ENCODE results near the gene HTR3C. TPM values are rescaled to one million over a fixed set of nuclear protein-coding genes. Genes with fewer than 3 reads are reported as not detected.

The HTR3C gene
- polyA plus RNA-seq, 1 experiment: not detected

- ChIA-PET POLR2A (interaction anchor here (0.6 kb wide), 1 partner anchor 17 kb away, joined by 3 read pairs; no protein-coding TSS in a partner anchor), CTCF (interaction anchor here (0.5 to 5.5 kb wide), 16 partner anchors 9 to 234 kb away, joined by 3 to 67 read pairs (median 3); partner anchors contain the start of gene PARL)
- Histone ChIP-seq H3K27me3 (ENCODE audit: control insufficient read depth, insufficient read depth, low read length) (no peaks in the 10 kb centered on the region), H3K36me3 (ENCODE audit: control insufficient read depth, insufficient read depth, low read length) (no peaks in the 10 kb centered on the region), H3K4me3 (ENCODE audit: low read depth, low read length) (no peak overlapping the region)
- no peak for TF ChIP-seq CTCF (IDR thresholded peaks at IDR 0.05; ENCODE audit: insufficient read depth, low read depth, low read length)
- DNase-seq (ENCODE audit: low read depth): no peak
Measured at GRCh38 chr3:184016169-184016570, 36.7 kb upstream of the HTR3C start.

- Histone ChIP-seq H3K36me3 (ENCODE audit: control insufficient read depth, insufficient read depth, low read length) (no peaks in the 10 kb centered on the region), H3K27me3 (ENCODE audit: control insufficient read depth, insufficient read depth, low read length) (no peaks in the 10 kb centered on the region), H3K4me3 (ENCODE audit: low read depth, low read length) (peak overlapping the region; percentile 100)
- ChIA-PET CTCF (interaction anchor here (0.5 to 5.5 kb wide), 34 partner anchors 10 to 337 kb away, joined by 3 to 67 read pairs (median 4); partner anchors contain the start of gene PARL), POLR2A (interaction anchor here (0.6 kb wide), 1 partner anchor 18 kb away, joined by 3 read pairs; no protein-coding TSS in a partner anchor)
- no peak for DNase-seq (ENCODE audit: low read depth)
- peak; percentile 54 for TF ChIP-seq CTCF (IDR thresholded peaks at IDR 0.05; ENCODE audit: insufficient read depth, low read depth, low read length)
Measured at GRCh38 chr3:184016811-184017671, 35.8 kb upstream of the HTR3C start.

- Histone ChIP-seq H3K36me3 (ENCODE audit: control insufficient read depth, insufficient read depth, low read length) (no peaks in the 10 kb centered on the region), H3K27me3 (ENCODE audit: control insufficient read depth, insufficient read depth, low read length) (no peaks in the 10 kb centered on the region), H3K4me3 (ENCODE audit: low read depth, low read length) (peak within 1 kb of the TSS; percentile 100)
- no peak for TF ChIP-seq CTCF (IDR thresholded peaks at IDR 0.05; ENCODE audit: insufficient read depth, low read depth, low read length)
- ChIA-PET CTCF (interaction anchor here (0.6 to 5.5 kb wide), 31 partner anchors 11 to 336 kb away, joined by 3 to 67 read pairs (median 4); partner anchors contain the start of gene PARL), POLR2A (no interaction called here)
- DNase-seq (ENCODE audit: low read depth): peak; percentile 51
Measured at GRCh38 chr3:184017672-184018423, 35.0 kb upstream of the HTR3C start, which contains the start of gene ABCC5. TSS of gene ABCC5 (minus strand) at chr3:184017884. CDS start at chr3:184014392, 3,492 bp downstream.

- DNase-seq (ENCODE audit: low read depth): no peak
- POLR2A ChIA-PET: no interaction called here
- Histone ChIP-seq H3K36me3 (ENCODE audit: control insufficient read depth, insufficient read depth, low read length) (no peaks in the 10 kb centered on the region), H3K4me3 (ENCODE audit: low read depth, low read length) (peak overlapping the region; percentile 100), H3K27me3 (ENCODE audit: control insufficient read depth, insufficient read depth, low read length) (no peaks in the 10 kb centered on the region)
- no peak for TF ChIP-seq CTCF (IDR thresholded peaks at IDR 0.05; ENCODE audit: insufficient read depth, low read depth, low read length)
- CTCF ChIA-PET: interaction anchor here (0.6 to 5.5 kb wide), 31 partner anchors 11 to 335 kb away, joined by 3 to 67 read pairs (median 4); partner anchors contain the start of gene PARL
Measured at GRCh38 chr3:184018424-184018973, 34.3 kb upstream of the HTR3C start.
